CD4-positive, alpha-beta T cell (primary cell): ENCODE data around the gene RIPK1. TPM values are rescaled to one million over a fixed set of nuclear protein-coding genes. Genes with fewer than 3 reads are reported as not detected.

Experiments
- ATAC-seq: fragments of 200-7000 bp; cut with Tn5 transposase; one replicate; pipeline ENCODE4 v1.10.0; 2022; ENCODE audit warnings: mild to moderate bottlenecking; ENCODE audit not compliant: poor library complexity
- CTCF ChIA-PET: fragments of 350-600 bp; sonication (Branson Sonifier 250); formaldehyde crosslinking; loops from one replicate; lab custom pipeline; 2021; ENCODE audit warnings: antibody characterized with exemption, inconsistent platforms; lab: Charles Lee
- POLR2A ChIA-PET: fragments of 350-600 bp; sonication (Branson Sonifier 250); formaldehyde crosslinking; loops from one replicate; lab custom pipeline; 2021; ENCODE audit warnings: antibody characterized with exemption, inconsistent platforms; lab: Charles Lee
- DNase-seq, 14 experiments: peaks; one replicate each; pipeline ENCODE4 v3.0.0-alpha.2; 2013 to 2020; ENCODE audit warnings: mixed read lengths in 2 of 14
- H3K27ac ChIP-seq, 2 donors: one replicate each; pipeline versions ENCODE4 v1.5.1 to v1.7.0; 2013; ENCODE audit warnings: low read length in 2 of 2, low read depth in 1 of 2, mild to moderate bottlenecking in 1 of 2
- H3K27me3 ChIP-seq, 2 experiments: 1 replicate in 1 of 2; 2 replicates in 1 of 2; pipeline versions ENCODE4 v1.6.1 to v1.7.0; 2013; ENCODE audit warnings: low read length in 2 of 2, control low read depth in 1 of 2, mild to moderate bottlenecking in 1 of 2, moderate library complexity in 1 of 2; ENCODE audit not compliant: insufficient read depth in 2 of 2, control insufficient read depth in 1 of 2
- H3K36me3 ChIP-seq: one replicate; pipeline ENCODE4 v1.6.1; 2013; ENCODE audit warnings: low read length, control low read depth; ENCODE audit not compliant: insufficient read depth
- H3K4me1 ChIP-seq: one replicate; pipeline ENCODE4 v1.6.1; 2013; ENCODE audit warnings: low read length, control low read depth; ENCODE audit not compliant: insufficient read depth
- H3K4me3 ChIP-seq: one replicate; pipeline ENCODE4 v1.5.1; 2013; ENCODE audit warnings: mild to moderate bottlenecking, low read length, moderate library complexity
- H3K9me3 ChIP-seq, 2 experiments: 1 replicate in 1 of 2; 2 replicates in 1 of 2; pipeline versions ENCODE4 v1.6.1 to v1.7.0; 2013; ENCODE audit warnings: low read length in 2 of 2, mild to moderate bottlenecking in 2 of 2, control low read depth in 1 of 2, moderate library complexity in 1 of 2; ENCODE audit not compliant: control insufficient read depth in 1 of 2, insufficient read depth in 1 of 2
- H3K27ac Mint-ChIP-seq: one replicate; pipeline ENCODE4 v1.8.0; 2020; ENCODE audit warnings: mixed read lengths
- H3K27me3 Mint-ChIP-seq: one replicate; pipeline ENCODE4 v1.8.0; 2021; ENCODE audit warnings: mixed read lengths
- H3K36me3 Mint-ChIP-seq: one replicate; pipeline ENCODE4 v1.8.0; 2021; ENCODE audit warnings: low read depth, mixed read lengths
- H3K4me1 Mint-ChIP-seq: one replicate; pipeline ENCODE4 v1.8.0; 2021; ENCODE audit warnings: low read depth, mixed read lengths
- H3K4me3 Mint-ChIP-seq: one replicate; pipeline ENCODE4 v1.8.0; 2020; ENCODE audit warnings: mild to moderate bottlenecking, mixed read lengths
- H3K9me3 Mint-ChIP-seq: one replicate; pipeline ENCODE4 v1.8.0; 2020; ENCODE audit warnings: mixed read lengths
- CTCF ChIP-seq: fragments of 200-600 bp; IDR thresholded peaks from one replicate; pipeline ENCODE4 v1.8.0; 2022; ENCODE audit warnings: antibody characterized with exemption, mild to moderate bottlenecking
- intact Hi-C, 2 experiments: fragments of 100-400 bp; cut with DNase I in 1 of 2; cut with micrococcal nuclease in 1 of 2; formaldehyde crosslinking; loops; one replicate each; pipeline versions ENCODE4 v1.15.1 to v1.9.0; 2023 to 2025; cut with DNase I, micrococcal nuclease
- total RNA-seq, 174 experiments: library from RNA in 2 of 174; stranded (reverse) in 2 of 174; gene quantifications; one replicate each; pipeline ENCODE4 v1.2.3 and lab custom pipeline; 2021 to 2026

Gene RIPK1
- total RNA-seq, 2 experiments from 2014 or later, result 17.2 to 17.3 TPM

- no peak overlapping the region for H3K4me3 ChIP-seq
- no peaks in the 10 kb centered on the region for H3K4me1 Mint-ChIP-seq
- H3K27ac ChIP-seq, result no peak overlapping the region
- ChIA-PET CTCF (interaction anchor here (1.6 kb wide), 1 partner anchor 40 kb away, joined by 3 read pairs; no protein-coding TSS in a partner anchor), POLR2A (no interaction called here)
- no peak overlapping the region for H3K4me3 Mint-ChIP-seq
- no peaks in the 10 kb centered on the region for H3K36me3 Mint-ChIP-seq
- no peaks in the 10 kb centered on the region for H3K4me1 ChIP-seq
- H3K27me3 Mint-ChIP-seq, result no peaks in the 10 kb centered on the region
- no peaks in the 10 kb centered on the region for H3K36me3 ChIP-seq
- H3K27ac Mint-ChIP-seq, result no peak overlapping the region
- intact Hi-C loops, result no loop called here
- no peak for TF ChIP-seq CTCF
- H3K9me3 ChIP-seq, result no peaks in the 10 kb centered on the region
- DNase-seq (no peak), ATAC-seq (no peak)
- H3K27me3 ChIP-seq, result no peaks in the 10 kb centered on the region
- no peaks in the 10 kb centered on the region for H3K9me3 Mint-ChIP-seq
These were observed 27.1 kb upstream of the RIPK1 start for GRCh38 chr6:3041147-3041546.

GRCh38 chr6:3041606-3042005, 26.7 kb upstream of the RIPK1 start:
- Mint-ChIP-seq H3K9me3 (no peaks in the 10 kb centered on the region), H3K27ac (no peak overlapping the region), H3K4me3 (no peak overlapping the region), H3K36me3 (no peaks in the 10 kb centered on the region), H3K27me3 (no peaks in the 10 kb centered on the region), H3K4me1 (no peaks in the 10 kb centered on the region)
- intact Hi-C loops, result no loop called here
- CTCF ChIA-PET, result interaction anchor here (1.6 kb wide), 1 partner anchor 40 kb away, joined by 3 read pairs; no protein-coding TSS in a partner anchor
- H3K4me1 ChIP-seq, result no peaks in the 10 kb centered on the region
- DNase-seq (no peak), ATAC-seq (no peak)
- POLR2A ChIA-PET, result no interaction called here
- no peak for TF ChIP-seq CTCF
- H3K9me3 ChIP-seq, result no peaks in the 10 kb centered on the region
- H3K27ac ChIP-seq, result no peak overlapping the region
- H3K4me3 ChIP-seq, result no peak overlapping the region
- no peaks in the 10 kb centered on the region for H3K27me3 ChIP-seq
- H3K36me3 ChIP-seq, result no peaks in the 10 kb centered on the region

- H3K4me1 ChIP-seq, result no peaks in the 10 kb centered on the region
- no peak overlapping the region for H3K27ac ChIP-seq
- no peak overlapping the region for H3K4me3 ChIP-seq
- no peaks in the 10 kb centered on the region for H3K36me3 ChIP-seq
- intact Hi-C loops, result loop anchor here in 1 of 2 experiments (2.0 kb wide), 1 partner anchor 39 kb away; no protein-coding TSS in a partner anchor
- H3K9me3 ChIP-seq, result no peaks in the 10 kb centered on the region
- ATAC-seq, result no peak
- DNase-seq, result no peak
- no peaks in the 10 kb centered on the region for H3K9me3 Mint-ChIP-seq
- no peak overlapping the region for H3K4me3 Mint-ChIP-seq
- H3K27me3 Mint-ChIP-seq, result no peaks in the 10 kb centered on the region
- no peaks in the 10 kb centered on the region for H3K36me3 Mint-ChIP-seq
- H3K27ac Mint-ChIP-seq, result no peak overlapping the region
- ChIA-PET POLR2A (no interaction called here), CTCF (interaction anchor here (0.7 kb wide), 1 partner anchor 17 kb away, joined by 3 read pairs; no protein-coding TSS in a partner anchor)
- H3K4me1 Mint-ChIP-seq, result no peaks in the 10 kb centered on the region
- no peaks in the 10 kb centered on the region for H3K27me3 ChIP-seq
- no peak for TF ChIP-seq CTCF
These were observed 22.9 kb upstream of the RIPK1 start for GRCh38 chr6:3045369-3045768.
